Stimulated activated CD4-positive, alpha-beta T cell treated with anti-CD3 and anti-CD28 coated beads, Interleukin-12 subunit alpha, Interleukin-12 subunit beta, amount 100 ng/mL, for 48 hours (primary cell): ENCODE measurements around the gene SGMS2.
"Not testable (repeated sequence)": the region's sequence is repeated elsewhere in the genome, so short reads cannot be mapped to it uniquely, and the experiment has no call there.

ENCODE experiments used
- DNase-seq, 3 donors: peaks; one replicate each; pipeline ENCODE4 v3.0.0-alpha.2; 2020; ENCODE audit warnings: low read depth in 2 of 3, low spot score in 1 of 3

The SGMS2 gene

GRCh38 chr4:107863850-107864371 is 39.2 kb downstream of the SGMS2 start:
- DNase-seq = peak in 2 of 3 donors; percentile 17 to 22

GRCh38 chr4:107866726-107867125 is 42.0 kb downstream of the SGMS2 start:
- DNase-seq = no peak

- no peak for DNase-seq
Observed at GRCh38 chr4:107870236-107870635, 45.5 kb downstream of the SGMS2 start.

- no peak for DNase-seq
Observed at GRCh38 chr4:107870916-107871786, 46.4 kb downstream of the SGMS2 start.

- DNase-seq = no peak
Observed at GRCh38 chr4:107874024-107874423, 49.3 kb downstream of the SGMS2 start.

GRCh38 chr4:107876099-107876498 is 51.4 kb downstream of the SGMS2 start:
- DNase-seq = no peak

- DNase-seq = no peak
Observed at GRCh38 chr4:107877361-107877760, 52.6 kb downstream of the SGMS2 start.

GRCh38 chr4:107885865-107886264 is 61.1 kb downstream of the SGMS2 start:
- no peak for DNase-seq

GRCh38 chr4:107888237-107888636 is 63.5 kb downstream of the SGMS2 start:
- no peak for DNase-seq

- no peak for DNase-seq
Observed at GRCh38 chr4:107890779-107891178, 66.0 kb downstream of the SGMS2 start.

GRCh38 chr4:107891299-107891698 is 66.6 kb downstream of the SGMS2 start:
- no peak for DNase-seq

GRCh38 chr4:107893171-107894137 is 68.7 kb downstream of the SGMS2 start:
- DNase-seq = no peak

- no peak for DNase-seq
Observed at GRCh38 chr4:107894138-107894603, 69.4 kb downstream of the SGMS2 start.

- no peak for DNase-seq
Observed at GRCh38 chr4:107896158-107896645, 71.5 kb downstream of the SGMS2 start.

- DNase-seq = no peak
Observed at GRCh38 chr4:107896646-107897045, 71.9 kb downstream of the SGMS2 start.

GRCh38 chr4:107897823-107898222 is 73.1 kb downstream of the SGMS2 start:
- DNase-seq = no peak

- no peak for DNase-seq
Observed at GRCh38 chr4:107900067-107900466, 75.3 kb downstream of the SGMS2 start.

GRCh38 chr4:107900508-107900907 is 75.8 kb downstream of the SGMS2 start:
- no peak for DNase-seq

GRCh38 chr4:107901213-107901934 is 76.6 kb downstream of the SGMS2 start:
- no peak for DNase-seq

- no peak for DNase-seq
Observed at GRCh38 chr4:107902715-107903114, 78.0 kb downstream of the SGMS2 start.

GRCh38 chr4:107905082-107905481 is 80.3 kb downstream of the SGMS2 start:
- not testable (repeated sequence) for DNase-seq
